Trophoblast cell (in vitro differentiated cells and primary cell): Measurements from ENCODE around the gene DNAI1.

Experiments
- DNase-seq, 2 donors: peaks; one replicate each; pipeline ENCODE4 v3.0.0-alpha.2; 2016
- H2AFZ ChIP-seq: 2 replicates; pipeline ENCODE4 v1.6.1; 2013; ENCODE audit warnings: low read length, moderate library complexity, mild to moderate bottlenecking; ENCODE audit not compliant: insufficient read depth, poor library complexity
- H2AK5ac ChIP-seq: 2 replicates; pipeline ENCODE4 v1.6.1; 2013; ENCODE audit warnings: mild to moderate bottlenecking, low read length
- H2BK120ac ChIP-seq: 2 replicates; pipeline ENCODE4 v1.6.1; 2013; ENCODE audit warnings: low read length, mild to moderate bottlenecking, moderate library complexity; ENCODE audit not compliant: insufficient read depth, poor library complexity
- H2BK12ac ChIP-seq: 2 replicates; pipeline ENCODE4 v1.6.1; 2013; ENCODE audit warnings: mild to moderate bottlenecking, low read length, moderate library complexity
- H2BK5ac ChIP-seq: 2 replicates; pipeline ENCODE4 v1.6.1; 2013; ENCODE audit warnings: low read length, low read depth, moderate library complexity, mild to moderate bottlenecking; ENCODE audit not compliant: poor library complexity
- H3K14ac ChIP-seq: 2 replicates; pipeline ENCODE4 v1.6.1; 2013; ENCODE audit warnings: mild to moderate bottlenecking, low read length
- H3K18ac ChIP-seq: 2 replicates; pipeline ENCODE4 v1.6.1; 2013; ENCODE audit warnings: mild to moderate bottlenecking, low read length
- H3K23ac ChIP-seq: 2 replicates; pipeline ENCODE4 v1.6.1; 2013; ENCODE audit warnings: low read length
- H3K27ac ChIP-seq: 2 replicates; pipeline ENCODE4 v1.5.1; 2013; ENCODE audit warnings: low read depth, mild to moderate bottlenecking, inconsistent platforms, low read length, moderate library complexity
- H3K27me3 ChIP-seq: 2 replicates; pipeline ENCODE4 v1.6.1; 2013; ENCODE audit warnings: inconsistent platforms, mild to moderate bottlenecking, low read length, moderate library complexity; ENCODE audit not compliant: insufficient read depth
- H3K36me3 ChIP-seq, 2 experiments: 1 replicate in 1 of 2; 2 replicates in 1 of 2; pipeline ENCODE4 v1.6.1; 2013; ENCODE audit warnings: low read length in 2 of 2, mild to moderate bottlenecking in 2 of 2, moderate library complexity in 1 of 2; ENCODE audit not compliant: insufficient read depth in 2 of 2, control insufficient read depth in 1 of 2
- H3K4ac ChIP-seq: 2 replicates; pipeline ENCODE4 v1.6.1; 2013; ENCODE audit warnings: low read depth, mild to moderate bottlenecking, low read length, moderate library complexity
- H3K4me1 ChIP-seq, 2 experiments: 1 replicate in 1 of 2; 2 replicates in 1 of 2; pipeline ENCODE4 v1.6.1; 2013; ENCODE audit warnings: low read length in 2 of 2, mild to moderate bottlenecking in 2 of 2, moderate library complexity in 1 of 2; ENCODE audit not compliant: insufficient read depth in 2 of 2, control insufficient read depth in 1 of 2
- H3K4me2 ChIP-seq: 2 replicates; pipeline ENCODE4 v1.6.1; 2013; ENCODE audit warnings: inconsistent platforms, mild to moderate bottlenecking, low read length, moderate library complexity
- H3K4me3 ChIP-seq: 2 replicates; pipeline ENCODE4 v1.5.1; 2013; ENCODE audit warnings: mild to moderate bottlenecking, low read depth, low read length, inconsistent platforms
- H3K79me1 ChIP-seq: one replicate; pipeline ENCODE4 v1.6.1; 2013; ENCODE audit warnings: low read length
- H3K79me2 ChIP-seq: 2 replicates; pipeline ENCODE4 v1.6.1; 2013; ENCODE audit warnings: low read length, mild to moderate bottlenecking; ENCODE audit not compliant: control insufficient read depth, insufficient read depth, poor library complexity
- H3K9ac ChIP-seq: 2 replicates; pipeline ENCODE4 v1.6.1; 2013; ENCODE audit warnings: mild to moderate bottlenecking, low read length
- H3K9me3 ChIP-seq: 2 replicates; pipeline ENCODE4 v1.6.1; 2013; ENCODE audit warnings: low read depth, mild to moderate bottlenecking, control low read depth, inconsistent platforms, low read length; ENCODE audit not compliant: insufficient read depth
- H4K12ac ChIP-seq: 2 replicates; pipeline ENCODE4 v1.6.1; 2013; ENCODE audit warnings: low read depth, mild to moderate bottlenecking, low read length, moderate library complexity
- H4K8ac ChIP-seq: 2 replicates; pipeline ENCODE4 v1.6.1; 2013; ENCODE audit warnings: low read depth, mild to moderate bottlenecking, low read length, moderate library complexity
- H4K91ac ChIP-seq: one replicate; pipeline ENCODE4 v1.6.1; 2013; ENCODE audit warnings: low read depth, mild to moderate bottlenecking, low read length, moderate library complexity
- WGBS: extraction: QIAGEN DNeasy Blood & Tissue Kit; methylation state at CpG from one replicate; pipeline ENCODE4 v1.1.7; 2013; ENCODE audit warnings: missing lambda C conversion rate; ENCODE audit not compliant: insufficient read length, insufficient coverage; ENCODE audit errors: extremely low coverage; 5-methylcytosine and 5-hydroxymethylcytosine counted together

DNAI1 gene

GRCh38 chr9:34566322-34566721 lies 107.7 kb downstream of the DNAI1 start:
- Histone ChIP-seq H2BK12ac (no peak overlapping the region), H3K27me3 (no peaks in the 10 kb centered on the region), H3K36me3 (no peaks in the 10 kb centered on the region), H4K8ac (no peak overlapping the region), H3K79me2 (no peaks in the 10 kb centered on the region), H3K4me1 (no peaks in the 10 kb centered on the region), H3K9me3 (peaks cover 2% of the 10 kb centered on the region), H3K79me1 (no peaks in the 10 kb centered on the region), H4K91ac (no peak overlapping the region), H3K4me3 (no peak overlapping the region), H3K9ac (no peak overlapping the region), H3K4me2 (no peak overlapping the region), H2AFZ (no peak overlapping the region), H2AK5ac (no peak overlapping the region), H3K18ac (no peak overlapping the region), H2BK5ac (no peak overlapping the region), H3K4ac (no peak overlapping the region), H3K14ac (no peak overlapping the region), H3K27ac (no peak overlapping the region), H3K23ac (no peak overlapping the region), H4K12ac (no peak overlapping the region), H2BK120ac (no peak overlapping the region)
- DNase-seq = no peak
- no CpG with 5 or more reads among the region's 8 CpGs for WGBS

GRCh38 chr9:34566972-34567371 lies 108.4 kb downstream of the DNAI1 start:
- Histone ChIP-seq H4K12ac (no peak overlapping the region), H3K4me2 (no peak overlapping the region), H2AFZ (no peak overlapping the region), H3K27me3 (no peaks in the 10 kb centered on the region), H4K91ac (no peak overlapping the region), H3K18ac (no peak overlapping the region), H3K4ac (no peak overlapping the region), H3K14ac (no peak overlapping the region), H3K27ac (no peak overlapping the region), H4K8ac (no peak overlapping the region), H3K79me2 (no peaks in the 10 kb centered on the region), H2BK120ac (no peak overlapping the region), H2AK5ac (no peak overlapping the region), H3K4me1 (no peaks in the 10 kb centered on the region), H3K79me1 (no peaks in the 10 kb centered on the region), H3K9ac (no peak overlapping the region), H3K23ac (no peak overlapping the region), H2BK5ac (no peak overlapping the region), H2BK12ac (no peak overlapping the region), H3K36me3 (no peaks in the 10 kb centered on the region), H3K4me3 (no peak overlapping the region), H3K9me3 (peaks cover 2% of the 10 kb centered on the region)
- DNase-seq = no peak
- no CpG with 5 or more reads among the region's 6 CpGs for WGBS

DNA sequence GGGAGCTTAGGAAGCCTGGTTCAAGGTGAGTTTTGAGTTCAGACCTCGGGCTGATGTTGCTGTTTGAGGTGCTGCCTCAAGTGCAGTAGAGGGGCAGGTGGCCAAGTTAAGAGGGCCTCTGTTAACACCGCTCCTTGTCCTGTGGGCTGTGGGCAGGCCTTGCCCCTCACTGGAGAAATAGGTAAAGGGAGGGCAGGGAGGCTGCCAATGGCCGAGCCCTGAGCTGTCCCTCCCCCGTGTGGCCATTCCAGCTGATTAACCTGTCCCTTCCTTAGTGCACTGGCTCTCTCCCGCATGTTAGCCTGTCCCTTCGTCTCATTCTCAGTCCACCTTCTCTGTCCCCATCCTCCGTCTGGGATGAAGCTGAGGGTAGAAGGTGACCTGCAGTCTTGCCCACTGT lies 109.5 kb downstream of the DNAI1 start:
- Histone ChIP-seq H2BK5ac (no peak overlapping the region), H3K23ac (no peak overlapping the region), H3K14ac (no peak overlapping the region), H2AFZ (no peak overlapping the region), H3K4me2 (no peak overlapping the region), H3K79me2 (no peaks in the 10 kb centered on the region), H3K18ac (no peak overlapping the region), H2BK120ac (no peak overlapping the region), H4K91ac (no peak overlapping the region), H4K12ac (no peak overlapping the region), H2AK5ac (no peak overlapping the region), H3K4me1 (no peaks in the 10 kb centered on the region), H3K36me3 (no peaks in the 10 kb centered on the region), H3K27me3 (no peaks in the 10 kb centered on the region), H4K8ac (no peak overlapping the region), H3K27ac (no peak overlapping the region), H3K9me3 (peaks cover 2% of the 10 kb centered on the region), H3K79me1 (no peaks in the 10 kb centered on the region), H3K9ac (no peak overlapping the region), H3K4me3 (no peak overlapping the region), H2BK12ac (no peak overlapping the region), H3K4ac (no peak overlapping the region)
- WGBS = no CpG with 5 or more reads among the region's 7 CpGs
- no peak for DNase-seq

DNA sequence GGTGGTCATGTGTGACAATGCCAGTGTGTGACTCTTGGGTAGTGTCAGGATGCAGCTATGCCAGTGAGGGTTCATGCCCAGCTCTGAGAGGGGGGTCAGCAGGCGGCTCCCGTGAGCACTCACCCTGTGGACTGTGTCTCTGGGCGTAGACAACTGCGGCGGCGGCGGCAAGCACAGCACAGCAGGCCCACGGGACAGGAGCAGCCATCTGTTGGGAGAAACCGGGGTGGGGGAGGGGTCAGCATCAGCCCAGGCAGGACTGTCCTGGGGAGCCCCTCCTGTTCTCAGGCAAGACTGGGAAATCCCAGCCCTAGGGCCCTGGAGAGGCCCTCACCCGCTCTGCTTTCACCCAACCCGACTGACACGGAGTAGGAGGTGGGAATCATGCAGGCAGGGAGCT lies 110.2 kb downstream of the DNAI1 start:
- Histone ChIP-seq H3K4ac (no peak overlapping the region), H4K12ac (no peak overlapping the region), H3K23ac (no peak overlapping the region), H3K14ac (no peak overlapping the region), H3K18ac (no peak overlapping the region), H2BK5ac (no peak overlapping the region), H4K8ac (no peak overlapping the region), H3K27ac (no peak overlapping the region), H3K9me3 (peaks cover 2% of the 10 kb centered on the region), H2BK120ac (no peak overlapping the region), H4K91ac (no peak overlapping the region), H2AK5ac (no peak overlapping the region), H3K4me2 (no peak overlapping the region), H3K79me1 (no peaks in the 10 kb centered on the region), H3K4me3 (no peak overlapping the region), H3K79me2 (no peaks in the 10 kb centered on the region), H3K27me3 (no peaks in the 10 kb centered on the region), H2AFZ (no peak overlapping the region), H3K4me1 (no peaks in the 10 kb centered on the region), H2BK12ac (no peak overlapping the region), H3K36me3 (no peaks in the 10 kb centered on the region), H3K9ac (no peak overlapping the region)
- DNase-seq = no peak
- WGBS = no CpG with 5 or more reads among the region's 12 CpGs
